GM19351 (cell line): Measurements from ENCODE around the gene STX18.
"Not testable (repeated sequence)": the region's sequence is repeated elsewhere in the genome, so short reads cannot be mapped to it uniquely, and the experiment has no call there.

Source experiments
- ATAC-seq: cut with Tn5 transposase; IDR thresholded peaks from one replicate; pipeline ENCODE4 v1.9.1; 2021; ENCODE audit warnings: mild to moderate bottlenecking, moderate library complexity; ENCODE audit not compliant: unreplicated experiment

The STX18 gene

GRCh38 chr4:4558881-4559280 is 17.0 kb upstream of the STX18 start:
- no peak for ATAC-seq

DNA sequence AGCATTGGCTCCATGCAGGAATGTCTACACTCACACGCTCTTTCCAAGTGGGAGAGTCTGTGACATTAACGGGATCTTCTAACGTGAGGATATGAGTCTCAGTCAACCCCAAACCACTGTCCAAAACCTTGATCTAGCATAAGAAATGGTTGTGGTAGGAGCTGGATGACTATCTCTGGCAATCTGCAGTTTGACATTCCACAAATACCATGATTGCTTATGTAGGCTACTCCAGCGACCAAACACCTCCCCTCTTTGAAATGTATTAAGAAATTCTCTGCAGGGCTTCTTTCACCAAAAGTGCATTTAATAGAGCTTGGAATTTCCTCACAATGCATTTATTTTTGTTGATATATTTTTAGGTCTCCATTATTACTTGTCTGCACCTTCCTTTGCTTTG is 14.1 kb upstream of the STX18 start:
- no peak for ATAC-seq

- ATAC-seq: no peak
These were observed 12.4 kb upstream of the STX18 start for GRCh38 chr4:4554234-4554633.

GRCh38 chr4:4552042-4552441 is 10.2 kb upstream of the STX18 start:
- not testable (repeated sequence) for ATAC-seq

- ATAC-seq: not testable (repeated sequence)
These were observed 8.3 kb upstream of the STX18 start for GRCh38 chr4:4550161-4550560.

GRCh38 chr4:4549534-4549933 is 7.7 kb upstream of the STX18 start:
- ATAC-seq: no peak

- no peak for ATAC-seq
These were observed 1.1 kb upstream of the STX18 start for GRCh38 chr4:4542774-4543485.

DNA sequence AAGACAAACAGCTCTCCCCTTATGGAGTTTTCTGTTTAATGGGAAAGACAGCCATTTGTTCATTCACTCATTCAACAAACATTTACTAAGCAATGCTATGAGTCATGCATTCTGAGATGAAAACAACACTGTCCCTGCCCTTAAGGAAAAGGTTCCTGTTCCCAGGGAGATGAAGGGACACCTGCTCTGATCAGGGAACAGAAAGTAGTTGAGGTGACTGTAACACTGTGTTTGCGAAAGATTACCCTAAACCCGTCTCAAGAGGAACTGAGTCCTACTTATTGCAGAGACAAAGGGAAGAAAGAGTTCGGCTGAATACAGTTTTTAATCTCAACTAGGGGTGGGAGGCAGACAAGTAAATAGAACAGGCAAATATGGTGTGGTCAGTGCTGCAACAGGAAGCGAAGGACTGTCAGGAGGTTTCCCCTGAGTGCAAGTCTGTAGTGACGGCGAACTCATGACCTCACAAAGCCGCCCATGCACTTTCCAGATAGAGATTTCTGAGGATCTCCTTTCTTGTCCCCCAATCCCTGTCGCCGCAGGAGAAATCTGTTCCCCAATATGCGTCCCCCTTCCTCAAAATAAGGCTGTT is 712 bp downstream of the STX18 start:
- peak; percentile 62 for ATAC-seq

- ATAC-seq: no peak
These were observed 2.4 kb downstream of the STX18 start for GRCh38 chr4:4539481-4539880.

- ATAC-seq: no peak
These were observed 6.3 kb downstream of the STX18 start for GRCh38 chr4:4535590-4535989.

GRCh38 chr4:4534515-4535145 is 7.2 kb downstream of the STX18 start:
- no peak for ATAC-seq

- ATAC-seq: no peak
These were observed 8.2 kb downstream of the STX18 start for GRCh38 chr4:4533461-4534169.

- no peak for ATAC-seq
These were observed 9.3 kb downstream of the STX18 start for GRCh38 chr4:4532371-4533154.

DNA sequence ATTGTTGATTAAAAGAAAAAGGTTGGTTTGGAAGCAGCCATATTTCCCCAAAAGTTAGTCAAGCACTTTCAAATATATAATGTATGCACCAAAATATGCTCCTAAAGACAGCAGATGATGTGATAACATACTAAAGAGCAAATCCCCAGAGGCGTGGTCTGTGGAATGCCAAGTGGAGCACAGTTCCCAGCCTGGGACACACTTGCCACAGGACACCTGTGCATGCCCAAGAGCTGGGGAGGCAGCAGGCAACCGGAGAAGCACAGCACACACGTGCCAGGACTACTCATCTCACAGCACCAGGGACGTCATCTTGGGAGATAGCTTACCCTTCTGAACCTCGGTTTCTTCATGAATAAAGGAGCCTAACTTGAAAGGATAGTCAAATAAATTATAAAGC is 12.5 kb downstream of the STX18 start:
- no peak for ATAC-seq

DNA sequence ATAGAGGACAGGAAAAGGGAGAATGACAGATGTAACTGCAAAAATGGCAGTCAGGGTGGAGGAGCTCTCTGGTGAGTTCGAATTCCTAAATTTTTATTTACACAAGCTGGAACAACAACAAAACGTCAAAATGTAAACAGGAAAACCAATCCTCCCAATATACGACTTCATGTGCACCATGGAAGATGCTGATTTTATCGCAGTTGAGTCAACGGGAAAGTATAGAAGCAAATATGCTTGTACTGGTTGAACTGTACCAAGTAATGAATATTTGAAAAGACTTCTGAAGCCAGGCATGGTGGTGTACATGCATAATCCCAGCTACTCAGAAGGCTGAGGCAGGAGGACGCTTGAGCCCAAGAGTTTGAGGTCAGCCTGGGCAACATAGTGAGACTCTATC is 15.4 kb downstream of the STX18 start:
- no peak for ATAC-seq

DNA sequence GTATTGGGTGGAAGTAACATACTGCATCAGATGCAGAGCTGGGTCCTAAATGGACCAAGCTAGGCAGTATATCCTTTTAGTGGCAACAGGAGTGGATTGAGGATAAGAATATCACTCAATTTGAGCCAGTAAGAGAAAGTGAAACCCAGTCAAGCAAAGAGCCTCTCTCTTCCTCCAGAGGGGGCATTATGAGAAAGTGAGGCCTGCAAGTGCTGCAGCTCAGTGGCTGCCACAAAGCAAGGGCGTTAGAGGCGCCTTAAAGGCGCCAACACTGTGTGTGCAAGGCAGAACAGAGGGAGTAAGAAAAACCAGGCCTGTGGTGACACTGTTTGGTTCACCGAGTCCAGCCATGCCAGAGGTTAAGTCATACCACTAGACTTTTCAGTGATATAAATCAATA is 17.5 kb downstream of the STX18 start:
- peak; percentile 100 for ATAC-seq

DNA sequence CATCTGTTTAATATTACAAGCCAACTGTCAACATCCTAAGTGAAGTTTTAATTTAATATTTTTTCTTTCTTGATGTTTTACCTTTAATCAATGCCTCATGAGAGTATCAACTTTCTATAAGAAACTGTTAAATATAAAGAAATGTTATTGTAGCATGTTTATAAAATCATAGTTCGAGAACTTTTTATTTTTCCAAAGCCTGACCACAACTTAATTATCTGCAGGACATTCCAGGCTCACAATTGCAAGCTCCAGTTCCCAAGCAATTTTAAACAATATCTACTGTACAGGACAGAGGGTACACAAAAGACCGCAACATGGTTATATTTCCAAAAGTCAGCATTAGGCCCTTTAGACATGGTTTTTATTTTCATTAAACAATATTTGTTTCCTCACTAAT is 20.1 kb downstream of the STX18 start:
- no peak for ATAC-seq

GRCh38 chr4:4521136-4521535 is 20.7 kb downstream of the STX18 start:
- no peak for ATAC-seq

DNA sequence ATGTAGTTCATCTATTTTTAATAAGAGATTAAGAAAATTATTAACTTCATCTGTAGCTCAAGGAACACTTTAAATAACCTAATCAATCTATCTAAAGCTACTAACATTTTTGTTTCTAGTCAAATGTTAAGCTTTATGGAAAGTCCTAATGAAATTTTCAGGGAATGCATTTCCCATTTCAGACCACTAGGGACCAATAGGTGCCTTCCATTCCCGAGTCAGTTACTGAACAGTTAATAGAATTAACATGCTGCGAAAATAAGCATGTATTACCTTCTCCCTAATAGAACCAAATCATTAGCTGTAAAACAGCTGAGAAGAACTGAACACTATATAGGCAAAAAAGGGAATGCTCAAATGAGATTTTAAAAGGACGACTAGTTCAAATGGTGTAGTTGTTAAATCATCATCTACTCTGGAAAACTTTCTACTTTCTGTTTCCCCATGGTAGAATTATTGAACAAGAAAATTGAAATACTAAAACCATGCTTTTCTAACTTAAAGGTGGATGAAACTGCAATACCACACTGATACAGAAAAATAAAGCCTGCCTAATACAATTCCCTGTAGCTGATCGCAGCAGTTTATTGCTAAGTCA is 22.5 kb downstream of the STX18 start:
- no peak for ATAC-seq

- ATAC-seq: no peak
These were observed 23.1 kb downstream of the STX18 start for GRCh38 chr4:4518747-4519146.

- no peak for ATAC-seq
These were observed 27.1 kb downstream of the STX18 start for GRCh38 chr4:4514786-4515185.
